ENCODE results near the gene PTPRCAP. TPM values are rescaled to one million over a fixed set of nuclear protein-coding genes. Genes with fewer than 3 reads are reported as not detected.

Gene PTPRCAP
- total and polyA plus RNA-seq, 12 donors: 0.57 to 13.4 (median 3.9) TPM

DNA sequence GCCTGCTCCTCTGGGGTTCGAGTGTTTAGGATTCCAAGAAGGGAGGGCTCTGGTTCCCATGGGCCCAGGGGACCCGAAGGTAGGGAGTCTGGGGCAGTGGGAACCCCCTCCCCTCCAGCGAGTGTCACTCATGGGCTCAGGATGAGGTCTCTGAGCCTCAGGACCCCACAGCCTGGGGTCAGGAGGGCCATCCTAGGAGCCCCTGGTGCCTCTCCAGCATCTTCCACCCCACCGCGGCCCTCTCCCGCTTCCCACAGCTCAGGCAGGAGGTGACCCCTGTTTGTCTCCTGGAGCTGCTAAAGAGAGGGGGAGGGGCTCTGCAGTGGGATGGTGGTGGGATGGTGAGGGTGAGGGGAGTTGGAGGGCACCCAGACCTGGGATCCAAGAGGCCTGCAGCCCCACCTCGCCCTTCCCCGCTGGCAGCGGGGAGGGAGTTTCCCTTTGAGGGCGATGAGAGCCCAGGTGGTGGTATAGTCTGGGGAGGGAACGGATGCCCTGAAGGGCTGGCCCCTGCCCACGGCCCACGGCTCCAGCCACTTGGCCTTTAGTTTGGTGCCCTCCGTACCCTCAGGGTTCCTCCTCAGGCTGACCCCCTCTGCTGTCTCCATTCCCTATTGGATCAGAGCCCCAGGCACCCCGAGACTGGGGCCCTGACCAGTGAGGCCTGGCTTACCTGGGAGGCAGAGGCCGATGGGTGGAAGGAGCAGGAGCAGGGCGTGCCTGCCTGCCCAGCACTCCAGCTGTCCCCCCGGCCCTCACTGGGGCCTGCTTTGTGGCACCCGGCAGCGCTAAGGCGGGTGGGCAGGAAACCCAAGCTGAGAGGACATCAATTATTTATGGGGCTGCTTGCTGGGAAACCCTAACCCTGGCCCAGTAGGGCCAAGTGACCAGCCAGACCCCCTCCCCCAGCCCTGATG lies 16.6 kb upstream of the PTPRCAP start:
- no peaks in the 10 kb centered on the region for H3K27me3 ChIP-seq
- no peak overlapping the region for H3K27ac ChIP-seq
- H3K4me3 ChIP-seq: no peak overlapping the region
- intact Hi-C loops (cut with DNase I): no loop called here
- TF ChIP-seq POLR2A (IDR thresholded peaks at IDR 0.05): no peak
- H3K9me3 ChIP-seq (replicated peaks in 1 of 3): no peaks in the 10 kb centered on the region
- no peak for DNase-seq
- WGBS, 4 donors: 73 to 93% (median 84%) methylated on average over 4 to 21 of the region's 21 CpGs
- no peaks in the 10 kb centered on the region for H3K4me1 ChIP-seq (replicated peaks in 1 of 2)
- H3K36me3 ChIP-seq (replicated peaks in 1 of 2): no peaks in the 10 kb centered on the region

DNA sequence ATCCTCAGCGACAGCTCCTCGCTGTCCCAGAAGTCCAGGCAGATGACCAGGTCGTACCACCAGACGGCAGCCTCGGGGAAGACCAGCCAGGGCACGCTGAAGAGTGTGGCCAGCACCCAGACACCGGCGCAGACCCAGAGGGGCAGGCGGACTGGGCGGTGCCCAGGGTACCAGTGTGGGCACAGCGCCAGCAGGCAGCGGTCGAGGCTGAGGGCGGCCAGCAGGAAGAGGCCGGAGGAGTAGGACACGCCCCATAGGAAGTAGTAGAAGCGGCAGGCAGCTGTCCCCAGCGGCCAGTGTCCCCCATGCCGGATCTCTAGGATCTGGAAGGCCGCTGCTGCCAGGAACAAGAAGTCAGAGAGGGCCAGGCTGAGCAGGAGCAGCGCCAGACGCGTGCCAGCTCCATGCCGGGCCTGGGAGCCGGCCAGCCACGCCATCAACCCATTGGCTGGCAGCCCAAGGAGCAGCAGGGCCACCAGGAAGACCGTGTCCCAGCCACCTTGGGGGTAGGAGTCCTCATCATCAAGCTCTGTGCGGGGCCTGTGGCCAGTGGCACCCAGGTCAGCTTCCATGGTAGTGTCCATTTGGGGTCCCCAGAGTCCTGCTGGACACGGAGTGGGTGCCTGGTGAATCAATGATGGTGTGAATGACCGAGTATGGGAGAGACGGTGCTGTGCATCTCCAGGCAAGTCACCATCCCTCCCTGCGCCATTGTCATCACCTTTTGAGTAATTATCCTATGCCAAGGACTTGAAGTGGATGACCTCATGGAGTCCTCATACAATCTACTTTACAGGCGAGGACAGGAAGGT lies 14.9 kb upstream of the PTPRCAP start, which contains the start of gene GPR152:
GPR152 (minus strand) TSS at position 589 of the 812 bp plus-strand sequence; CDS start at position 584, 5 bp downstream.
- TF ChIP-seq CTCF (IDR thresholded peaks at IDR 0.05) (peak in 2 of 6 experiments; percentile 14 to 18), POLR2A (IDR thresholded peaks at IDR 0.05) (no peak)
- Histone ChIP-seq H3K36me3 (replicated peaks in 1 of 2) (no peaks in the 10 kb centered on the region), H3K27me3 (no peaks in the 10 kb centered on the region), H3K4me1 (replicated peaks in 1 of 2) (no peaks in the 10 kb centered on the region), H3K9me3 (replicated peaks in 1 of 3) (no peaks in the 10 kb centered on the region), H3K4me3 (no peak within 1 kb of the TSS), H3K27ac (peak within 1 kb of the TSS in 1 of 5 donors; percentile 58)
- DNase-seq: peak in 5 of 7 donors; percentile 34 to 61 (median 40)
- 76 to 91% (median 80%) methylated on average over 15 to 33 of the region's 33 CpGs for WGBS, 4 donors
- intact Hi-C loops (cut with DNase I): no loop called here

- intact Hi-C loops (cut with DNase I): no loop called here
- Histone ChIP-seq H3K4me3 (no peak overlapping the region), H3K36me3 (replicated peaks in 1 of 2) (no peaks in the 10 kb centered on the region), H3K27ac (no peak overlapping the region), H3K4me1 (replicated peaks in 1 of 2) (no peaks in the 10 kb centered on the region), H3K9me3 (replicated peaks in 1 of 3) (no peaks in the 10 kb centered on the region), H3K27me3 (no peaks in the 10 kb centered on the region)
- TF ChIP-seq CTCF (IDR thresholded peaks at IDR 0.05): no peak
- TF ChIP-seq POLR2A (IDR thresholded peaks at IDR 0.05): no peak
- WGBS, 4 donors: 91 to 94% (median 92%) methylated on average over 12 to 14 of the region's 14 CpGs
- DNase-seq: no peak
Observed at GRCh38 chr11:67451658-67451976, 14.1 kb upstream of the PTPRCAP start.

GRCh38 chr11:67450796-67451657 lies 13.5 kb upstream of the PTPRCAP start:
- 85 to 92% (median 90%) methylated on average over 13 to 25 of the region's 25 CpGs for WGBS, 4 donors
- TF ChIP-seq POLR2A (IDR thresholded peaks at IDR 0.05) (no peak), CTCF (IDR thresholded peaks at IDR 0.05) (no peak)
- H3K4me3 ChIP-seq: no peak overlapping the region
- no peaks in the 10 kb centered on the region for H3K36me3 ChIP-seq (replicated peaks in 1 of 2)
- DNase-seq: no peak
- no peaks in the 10 kb centered on the region for H3K4me1 ChIP-seq (replicated peaks in 1 of 2)
- no peak overlapping the region for H3K27ac ChIP-seq
- intact Hi-C loops (cut with DNase I): no loop called here
- H3K27me3 ChIP-seq: no peaks in the 10 kb centered on the region
- no peaks in the 10 kb centered on the region for H3K9me3 ChIP-seq (replicated peaks in 1 of 3)
